NOMO-1 treated with dmso at 0.1 percent for 144 hours (cell line): ENCODE data around the gene FAM133A.

Source experiments
- DNase-seq: peaks from one replicate; lab custom pipeline; 2025; ENCODE audit not compliant: unreplicated experiment; lab: John Stamatoyannopoulos, UW

The FAM133A gene

GRCh38 chrX:93673869-93674271 is at the start of gene FAM133A:
TSS of gene FAM133A (plus strand) at chrX:93674206. CDS start at chrX:93709420, 35,214 bp downstream.
- no peak for DNase-seq

- no peak for DNase-seq
These were observed 36.4 kb upstream of the FAM133A start for GRCh38 chrX:93637591-93637990.

- DNase-seq = no peak
These were observed 24.6 kb upstream of the FAM133A start for GRCh38 chrX:93649381-93649780.

GRCh38 chrX:93660575-93660974 is 13.4 kb upstream of the FAM133A start:
- no peak for DNase-seq

- no peak for DNase-seq
These were observed 744 bp upstream of the FAM133A start, which contains the start of gene NAP1L3 for GRCh38 chrX:93673056-93673868. TSS of gene NAP1L3 (minus strand) at chrX:93673578. CDS start at chrX:93673304, 274 bp downstream.

GRCh38 chrX:93695981-93696380 is 22.0 kb downstream of the FAM133A start:
- DNase-seq = no peak

GRCh38 chrX:93703701-93704100 is 29.7 kb downstream of the FAM133A start:
- DNase-seq = no peak

- no peak for DNase-seq
These were observed 37.1 kb downstream of the FAM133A start for GRCh38 chrX:93711076-93711475.

- no peak for DNase-seq
These were observed 67.8 kb downstream of the FAM133A start for GRCh38 chrX:93741811-93742210.

GRCh38 chrX:93760163-93760562 is 86.2 kb downstream of the FAM133A start:
- DNase-seq = no peak
